ENCODE results near the gene LYPLAL1.

DNA sequence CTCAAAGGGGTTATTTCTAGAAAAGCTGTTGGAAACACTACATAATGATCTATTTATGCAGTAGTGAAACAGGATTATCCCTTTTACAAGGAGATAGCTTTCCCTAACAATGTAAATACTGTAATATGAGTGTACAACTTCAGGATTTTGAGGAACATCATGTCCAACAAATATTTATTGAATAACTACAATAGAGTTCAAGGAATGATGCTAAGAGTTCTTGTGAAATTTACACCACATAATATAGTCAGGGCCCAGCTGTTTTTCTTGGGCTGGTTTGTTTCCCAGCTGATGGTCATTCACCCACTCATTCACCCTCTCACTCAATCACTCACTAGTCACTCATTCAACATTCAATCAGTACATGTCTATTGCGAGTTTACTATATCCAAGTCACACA is 12.3 kb upstream of the LYPLAL1 start:
- TF ChIP-seq, protein P1, sequence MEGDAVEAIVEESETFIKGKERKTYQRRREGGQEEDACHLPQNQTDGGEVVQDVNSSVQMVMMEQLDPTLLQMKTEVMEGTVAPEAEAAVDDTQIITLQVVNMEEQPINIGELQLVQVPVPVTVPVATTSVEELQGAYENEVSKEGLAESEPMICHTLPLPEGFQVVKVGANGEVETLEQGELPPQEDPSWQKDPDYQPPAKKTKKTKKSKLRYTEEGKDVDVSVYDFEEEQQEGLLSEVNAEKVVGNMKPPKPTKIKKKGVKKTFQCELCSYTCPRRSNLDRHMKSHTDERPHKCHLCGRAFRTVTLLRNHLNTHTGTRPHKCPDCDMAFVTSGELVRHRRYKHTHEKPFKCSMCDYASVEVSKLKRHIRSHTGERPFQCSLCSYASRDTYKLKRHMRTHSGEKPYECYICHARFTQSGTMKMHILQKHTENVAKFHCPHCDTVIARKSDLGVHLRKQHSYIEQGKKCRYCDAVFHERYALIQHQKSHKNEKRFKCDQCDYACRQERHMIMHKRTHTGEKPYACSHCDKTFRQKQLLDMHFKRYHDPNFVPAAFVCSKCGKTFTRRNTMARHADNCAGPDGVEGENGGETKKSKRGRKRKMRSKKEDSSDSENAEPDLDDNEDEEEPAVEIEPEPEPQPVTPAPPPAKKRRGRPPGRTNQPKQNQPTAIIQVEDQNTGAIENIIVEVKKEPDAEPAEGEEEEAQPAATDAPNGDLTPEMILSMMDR (IDR thresholded peaks at IDR 0.05): no peak
- TF ChIP-seq CHD2 (IDR thresholded peaks at IDR 0.05; ENCODE audit: low read length, partially characterized antibody) (no peak), NFIC (IDR thresholded peaks at IDR 0.05; ENCODE audit: borderline replicate concordance) (no peak), EP300 (IDR thresholded peaks at IDR 0.05; ENCODE audit: borderline replicate concordance in 1 of 2, low read depth in 1 of 2, low read length in 1 of 2) (no peak), PBX3 (IDR thresholded peaks at IDR 0.05) (no peak), SIN3A (IDR thresholded peaks at IDR 0.05; ENCODE audit: borderline replicate concordance, low read depth, low read length) (no peak), POLR2AphosphoS5 (IDR thresholded peaks at IDR 0.05; ENCODE audit: low read depth, low read length) (no peak), TAF1 (IDR thresholded peaks at IDR 0.05; ENCODE audit: borderline replicate concordance, low read depth, low read length) (no peak), SMC3 (IDR thresholded peaks at IDR 0.05; ENCODE audit: low read depth, low read length) (no peak), EZH2phosphoT487 (IDR thresholded peaks at IDR 0.05; ENCODE audit: borderline replicate concordance, low read depth) (no peak), RAD21 (IDR thresholded peaks at IDR 0.05; ENCODE audit: low read length) (no peak), RCOR1 (IDR thresholded peaks at IDR 0.05; ENCODE audit: low read length) (no peak)
- TF ChIP-seq, protein P2, sequence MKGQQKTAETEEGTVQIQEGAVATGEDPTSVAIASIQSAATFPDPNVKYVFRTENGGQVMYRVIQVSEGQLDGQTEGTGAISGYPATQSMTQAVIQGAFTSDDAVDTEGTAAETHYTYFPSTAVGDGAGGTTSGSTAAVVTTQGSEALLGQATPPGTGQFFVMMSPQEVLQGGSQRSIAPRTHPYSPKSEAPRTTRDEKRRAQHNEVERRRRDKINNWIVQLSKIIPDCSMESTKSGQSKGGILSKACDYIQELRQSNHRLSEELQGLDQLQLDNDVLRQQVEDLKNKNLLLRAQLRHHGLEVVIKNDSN (IDR thresholded peaks at IDR 0.05; ENCODE audit: borderline replicate concordance, low read depth): no peak
